ENCODE measurements around the gene FLOT1.

FLOT1 gene

DNA sequence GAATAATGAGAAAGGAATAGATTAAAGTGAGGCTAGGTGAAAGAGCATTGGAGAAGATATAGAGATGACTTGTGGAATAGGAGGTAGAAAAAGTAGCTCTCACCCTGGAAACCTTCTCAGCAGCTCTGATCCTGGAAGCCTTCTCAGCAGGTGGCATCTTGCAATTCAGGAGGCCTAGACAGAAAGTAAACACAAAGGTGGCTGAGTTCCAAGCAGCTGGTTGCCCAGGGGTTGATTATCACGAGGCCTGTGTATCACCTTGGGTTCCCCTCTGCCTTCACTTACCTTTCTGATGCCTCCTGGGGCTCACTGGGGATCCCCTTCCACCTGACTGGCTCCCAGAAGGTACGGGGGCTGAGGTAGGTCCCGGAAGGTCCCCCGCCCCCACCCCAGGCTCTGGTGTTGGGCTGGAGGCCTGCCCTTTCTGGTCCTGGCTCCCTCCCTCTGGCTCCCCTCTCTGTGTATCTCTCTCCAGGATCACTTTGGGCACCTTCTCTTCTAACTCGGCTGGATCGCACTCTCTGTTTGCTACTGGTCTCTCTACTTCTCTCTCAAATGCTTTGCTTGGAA, 35.1 kb downstream of the FLOT1 start (continued):
- TF ChIP-seq, protein P1, sequence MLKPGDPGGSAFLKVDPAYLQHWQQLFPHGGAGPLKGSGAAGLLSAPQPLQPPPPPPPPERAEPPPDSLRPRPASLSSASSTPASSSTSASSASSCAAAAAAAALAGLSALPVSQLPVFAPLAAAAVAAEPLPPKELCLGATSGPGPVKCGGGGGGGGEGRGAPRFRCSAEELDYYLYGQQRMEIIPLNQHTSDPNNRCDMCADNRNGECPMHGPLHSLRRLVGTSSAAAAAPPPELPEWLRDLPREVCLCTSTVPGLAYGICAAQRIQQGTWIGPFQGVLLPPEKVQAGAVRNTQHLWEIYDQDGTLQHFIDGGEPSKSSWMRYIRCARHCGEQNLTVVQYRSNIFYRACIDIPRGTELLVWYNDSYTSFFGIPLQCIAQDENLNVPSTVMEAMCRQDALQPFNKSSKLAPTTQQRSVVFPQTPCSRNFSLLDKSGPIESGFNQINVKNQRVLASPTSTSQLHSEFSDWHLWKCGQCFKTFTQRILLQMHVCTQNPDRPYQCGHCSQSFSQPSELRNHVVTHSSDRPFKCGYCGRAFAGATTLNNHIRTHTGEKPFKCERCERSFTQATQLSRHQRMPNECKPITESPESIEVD (tag by site-specific recombination; IDR thresholded peaks at IDR 0.05): no peak; the same call in 1 of the 2 replicates
- TF ChIP-seq, protein P2, sequence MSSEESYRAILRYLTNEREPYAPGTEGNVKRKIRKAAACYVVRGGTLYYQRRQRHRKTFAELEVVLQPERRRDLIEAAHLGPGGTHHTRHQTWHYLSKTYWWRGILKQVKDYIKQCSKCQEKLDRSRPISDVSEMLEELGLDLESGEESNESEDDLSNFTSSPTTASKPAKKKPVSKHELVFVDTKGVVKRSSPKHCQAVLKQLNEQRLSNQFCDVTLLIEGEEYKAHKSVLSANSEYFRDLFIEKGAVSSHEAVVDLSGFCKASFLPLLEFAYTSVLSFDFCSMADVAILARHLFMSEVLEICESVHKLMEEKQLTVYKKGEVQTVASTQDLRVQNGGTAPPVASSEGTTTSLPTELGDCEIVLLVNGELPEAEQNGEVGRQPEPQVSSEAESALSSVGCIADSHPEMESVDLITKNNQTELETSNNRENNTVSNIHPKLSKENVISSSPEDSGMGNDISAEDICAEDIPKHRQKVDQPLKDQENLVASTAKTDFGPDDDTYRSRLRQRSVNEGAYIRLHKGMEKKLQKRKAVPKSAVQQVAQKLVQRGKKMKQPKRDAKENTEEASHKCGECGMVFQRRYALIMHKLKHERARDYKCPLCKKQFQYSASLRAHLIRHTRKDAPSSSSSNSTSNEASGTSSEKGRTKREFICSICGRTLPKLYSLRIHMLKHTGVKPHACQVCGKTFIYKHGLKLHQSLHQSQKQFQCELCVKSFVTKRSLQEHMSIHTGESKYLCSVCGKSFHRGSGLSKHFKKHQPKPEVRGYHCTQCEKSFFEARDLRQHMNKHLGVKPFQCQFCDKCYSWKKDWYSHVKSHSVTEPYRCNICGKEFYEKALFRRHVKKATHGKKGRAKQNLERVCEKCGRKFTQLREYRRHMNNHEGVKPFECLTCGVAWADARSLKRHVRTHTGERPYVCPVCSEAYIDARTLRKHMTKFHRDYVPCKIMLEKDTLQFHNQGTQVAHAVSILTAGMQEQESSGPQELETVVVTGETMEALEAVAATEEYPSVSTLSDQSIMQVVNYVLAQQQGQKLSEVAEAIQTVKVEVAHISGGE (tag by site-specific recombination; conservative IDR thresholded peaks at IDR 0.05; ENCODE audit: low read depth): no peak
- peak; percentile 52; the same call in 1 of the 2 replicates for TF ChIP-seq ZNF629 (tag by site-specific recombination; IDR thresholded peaks at IDR 0.05)
- TF ChIP-seq, protein P3, sequence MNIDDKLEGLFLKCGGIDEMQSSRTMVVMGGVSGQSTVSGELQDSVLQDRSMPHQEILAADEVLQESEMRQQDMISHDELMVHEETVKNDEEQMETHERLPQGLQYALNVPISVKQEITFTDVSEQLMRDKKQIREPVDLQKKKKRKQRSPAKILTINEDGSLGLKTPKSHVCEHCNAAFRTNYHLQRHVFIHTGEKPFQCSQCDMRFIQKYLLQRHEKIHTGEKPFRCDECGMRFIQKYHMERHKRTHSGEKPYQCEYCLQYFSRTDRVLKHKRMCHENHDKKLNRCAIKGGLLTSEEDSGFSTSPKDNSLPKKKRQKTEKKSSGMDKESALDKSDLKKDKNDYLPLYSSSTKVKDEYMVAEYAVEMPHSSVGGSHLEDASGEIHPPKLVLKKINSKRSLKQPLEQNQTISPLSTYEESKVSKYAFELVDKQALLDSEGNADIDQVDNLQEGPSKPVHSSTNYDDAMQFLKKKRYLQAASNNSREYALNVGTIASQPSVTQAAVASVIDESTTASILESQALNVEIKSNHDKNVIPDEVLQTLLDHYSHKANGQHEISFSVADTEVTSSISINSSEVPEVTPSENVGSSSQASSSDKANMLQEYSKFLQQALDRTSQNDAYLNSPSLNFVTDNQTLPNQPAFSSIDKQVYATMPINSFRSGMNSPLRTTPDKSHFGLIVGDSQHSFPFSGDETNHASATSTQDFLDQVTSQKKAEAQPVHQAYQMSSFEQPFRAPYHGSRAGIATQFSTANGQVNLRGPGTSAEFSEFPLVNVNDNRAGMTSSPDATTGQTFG (tag by site-specific recombination; IDR thresholded peaks at IDR 0.05; ENCODE audit: borderline replicate concordance): no peak
- no peak for TF ChIP-seq KLF1 (tag by site-specific recombination; IDR thresholded peaks at IDR 0.05)
- no peak for TF ChIP-seq ZNF521 (tag by site-specific recombination; IDR thresholded peaks at IDR 0.05)
- TF ChIP-seq ZNF843 (tag by site-specific recombination; IDR thresholded peaks at IDR 0.05): no peak
- TF ChIP-seq, protein P4, sequence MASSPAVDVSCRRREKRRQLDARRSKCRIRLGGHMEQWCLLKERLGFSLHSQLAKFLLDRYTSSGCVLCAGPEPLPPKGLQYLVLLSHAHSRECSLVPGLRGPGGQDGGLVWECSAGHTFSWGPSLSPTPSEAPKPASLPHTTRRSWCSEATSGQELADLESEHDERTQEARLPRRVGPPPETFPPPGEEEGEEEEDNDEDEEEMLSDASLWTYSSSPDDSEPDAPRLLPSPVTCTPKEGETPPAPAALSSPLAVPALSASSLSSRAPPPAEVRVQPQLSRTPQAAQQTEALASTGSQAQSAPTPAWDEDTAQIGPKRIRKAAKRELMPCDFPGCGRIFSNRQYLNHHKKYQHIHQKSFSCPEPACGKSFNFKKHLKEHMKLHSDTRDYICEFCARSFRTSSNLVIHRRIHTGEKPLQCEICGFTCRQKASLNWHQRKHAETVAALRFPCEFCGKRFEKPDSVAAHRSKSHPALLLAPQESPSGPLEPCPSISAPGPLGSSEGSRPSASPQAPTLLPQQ (tag by site-specific recombination; IDR thresholded peaks at IDR 0.05): no peak
- TF ChIP-seq ZNF132 (tag by site-specific recombination; IDR thresholded peaks at IDR 0.05; ENCODE audit: borderline replicate concordance): no peak
- TF ChIP-seq, protein P5, sequence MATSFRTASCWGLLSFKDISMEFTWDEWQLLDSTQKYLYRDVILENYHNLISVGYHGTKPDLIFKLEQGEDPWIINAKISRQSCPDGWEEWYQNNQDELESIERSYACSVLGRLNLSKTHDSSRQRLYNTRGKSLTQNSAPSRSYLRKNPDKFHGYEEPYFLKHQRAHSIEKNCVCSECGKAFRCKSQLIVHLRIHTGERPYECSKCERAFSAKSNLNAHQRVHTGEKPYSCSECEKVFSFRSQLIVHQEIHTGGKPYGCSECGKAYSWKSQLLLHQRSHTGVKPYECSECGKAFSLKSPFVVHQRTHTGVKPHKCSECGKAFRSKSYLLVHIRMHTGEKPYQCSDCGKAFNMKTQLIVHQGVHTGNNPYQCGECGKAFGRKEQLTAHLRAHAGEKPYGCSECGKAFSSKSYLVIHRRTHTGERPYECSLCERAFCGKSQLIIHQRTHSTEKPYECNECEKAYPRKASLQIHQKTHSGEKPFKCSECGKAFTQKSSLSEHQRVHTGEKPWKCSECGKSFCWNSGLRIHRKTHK (tag by site-specific recombination; IDR thresholded peaks at IDR 0.05): no peak
- TF ChIP-seq, protein P6, sequence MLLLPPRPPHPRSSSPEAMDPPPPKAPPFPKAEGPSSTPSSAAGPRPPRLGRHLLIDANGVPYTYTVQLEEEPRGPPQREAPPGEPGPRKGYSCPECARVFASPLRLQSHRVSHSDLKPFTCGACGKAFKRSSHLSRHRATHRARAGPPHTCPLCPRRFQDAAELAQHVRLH (tag by site-specific recombination; IDR thresholded peaks at IDR 0.05): no peak
- TF ChIP-seq ZXDB (tag by site-specific recombination; IDR thresholded peaks at IDR 0.05): peak; percentile 68
- peak; percentile 18; the same call in 1 of the 2 replicates for TF ChIP-seq ZSCAN23 (tag by site-specific recombination; IDR thresholded peaks at IDR 0.05)
- TF ChIP-seq, protein P7, sequence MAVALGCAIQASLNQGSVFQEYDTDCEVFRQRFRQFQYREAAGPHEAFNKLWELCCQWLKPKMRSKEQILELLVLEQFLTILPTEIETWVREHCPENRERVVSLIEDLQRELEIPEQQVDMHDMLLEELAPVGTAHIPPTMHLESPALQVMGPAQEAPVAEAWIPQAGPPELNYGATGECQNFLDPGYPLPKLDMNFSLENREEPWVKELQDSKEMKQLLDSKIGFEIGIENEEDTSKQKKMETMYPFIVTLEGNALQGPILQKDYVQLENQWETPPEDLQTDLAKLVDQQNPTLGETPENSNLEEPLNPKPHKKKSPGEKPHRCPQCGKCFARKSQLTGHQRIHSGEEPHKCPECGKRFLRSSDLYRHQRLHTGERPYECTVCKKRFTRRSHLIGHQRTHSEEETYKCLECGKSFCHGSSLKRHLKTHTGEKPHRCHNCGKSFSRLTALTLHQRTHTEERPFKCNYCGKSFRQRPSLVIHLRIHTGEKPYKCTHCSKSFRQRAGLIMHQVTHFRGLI (tag by site-specific recombination; IDR thresholded peaks at IDR 0.05): no peak
- TF ChIP-seq, protein P8, sequence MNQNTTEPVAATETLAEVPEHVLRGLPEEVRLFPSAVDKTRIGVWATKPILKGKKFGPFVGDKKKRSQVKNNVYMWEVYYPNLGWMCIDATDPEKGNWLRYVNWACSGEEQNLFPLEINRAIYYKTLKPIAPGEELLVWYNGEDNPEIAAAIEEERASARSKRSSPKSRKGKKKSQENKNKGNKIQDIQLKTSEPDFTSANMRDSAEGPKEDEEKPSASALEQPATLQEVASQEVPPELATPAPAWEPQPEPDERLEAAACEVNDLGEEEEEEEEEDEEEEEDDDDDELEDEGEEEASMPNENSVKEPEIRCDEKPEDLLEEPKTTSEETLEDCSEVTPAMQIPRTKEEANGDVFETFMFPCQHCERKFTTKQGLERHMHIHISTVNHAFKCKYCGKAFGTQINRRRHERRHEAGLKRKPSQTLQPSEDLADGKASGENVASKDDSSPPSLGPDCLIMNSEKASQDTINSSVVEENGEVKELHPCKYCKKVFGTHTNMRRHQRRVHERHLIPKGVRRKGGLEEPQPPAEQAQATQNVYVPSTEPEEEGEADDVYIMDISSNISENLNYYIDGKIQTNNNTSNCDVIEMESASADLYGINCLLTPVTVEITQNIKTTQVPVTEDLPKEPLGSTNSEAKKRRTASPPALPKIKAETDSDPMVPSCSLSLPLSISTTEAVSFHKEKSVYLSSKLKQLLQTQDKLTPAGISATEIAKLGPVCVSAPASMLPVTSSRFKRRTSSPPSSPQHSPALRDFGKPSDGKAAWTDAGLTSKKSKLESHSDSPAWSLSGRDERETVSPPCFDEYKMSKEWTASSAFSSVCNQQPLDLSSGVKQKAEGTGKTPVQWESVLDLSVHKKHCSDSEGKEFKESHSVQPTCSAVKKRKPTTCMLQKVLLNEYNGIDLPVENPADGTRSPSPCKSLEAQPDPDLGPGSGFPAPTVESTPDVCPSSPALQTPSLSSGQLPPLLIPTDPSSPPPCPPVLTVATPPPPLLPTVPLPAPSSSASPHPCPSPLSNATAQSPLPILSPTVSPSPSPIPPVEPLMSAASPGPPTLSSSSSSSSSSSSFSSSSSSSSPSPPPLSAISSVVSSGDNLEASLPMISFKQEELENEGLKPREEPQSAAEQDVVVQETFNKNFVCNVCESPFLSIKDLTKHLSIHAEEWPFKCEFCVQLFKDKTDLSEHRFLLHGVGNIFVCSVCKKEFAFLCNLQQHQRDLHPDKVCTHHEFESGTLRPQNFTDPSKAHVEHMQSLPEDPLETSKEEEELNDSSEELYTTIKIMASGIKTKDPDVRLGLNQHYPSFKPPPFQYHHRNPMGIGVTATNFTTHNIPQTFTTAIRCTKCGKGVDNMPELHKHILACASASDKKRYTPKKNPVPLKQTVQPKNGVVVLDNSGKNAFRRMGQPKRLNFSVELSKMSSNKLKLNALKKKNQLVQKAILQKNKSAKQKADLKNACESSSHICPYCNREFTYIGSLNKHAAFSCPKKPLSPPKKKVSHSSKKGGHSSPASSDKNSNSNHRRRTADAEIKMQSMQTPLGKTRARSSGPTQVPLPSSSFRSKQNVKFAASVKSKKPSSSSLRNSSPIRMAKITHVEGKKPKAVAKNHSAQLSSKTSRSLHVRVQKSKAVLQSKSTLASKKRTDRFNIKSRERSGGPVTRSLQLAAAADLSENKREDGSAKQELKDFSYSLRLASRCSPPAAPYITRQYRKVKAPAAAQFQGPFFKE (tag by site-specific recombination; IDR thresholded peaks at IDR 0.05; ENCODE audit: borderline replicate concordance): no peak
- no peak; the same call in 1 of the 2 replicates for TF ChIP-seq ZNF561 (tag by site-specific recombination; IDR thresholded peaks at IDR 0.05; ENCODE audit: borderline replicate concordance)
- TF ChIP-seq ZBTB17 (tag by site-specific recombination; IDR thresholded peaks at IDR 0.05): peak; percentile 84
- TF ChIP-seq HOXC10 (CRISPR knock-in tag; IDR thresholded peaks at IDR 0.05): no peak
- no peak for TF ChIP-seq ZNF677 (tag by site-specific recombination; IDR thresholded peaks at IDR 0.05)
- 0 out of 2 replicates have a peak, but pooled peaks have one; percentile 26 for TF ChIP-seq TRIM28 (IDR thresholded peaks at IDR 0.05; ENCODE audit: borderline replicate concordance, low read length)
